AG09319 (cell line): Measurements from ENCODE around the gene VPS16.

Experiments
- DNase-seq: peaks from one replicate; pipeline ENCODE4 v3.0.0-alpha.2; 2010; ENCODE audit warnings: low read depth; ENCODE audit errors: extremely low read depth
- TF ChIP-seq, protein P1 (sequence below): IDR thresholded peaks from 2 replicates; pipeline ENCODE4 v1.5.1; 2011; ENCODE audit warnings: low read depth, mild to moderate bottlenecking, inconsistent platforms, low read length, moderate library complexity

VPS16 gene

DNA sequence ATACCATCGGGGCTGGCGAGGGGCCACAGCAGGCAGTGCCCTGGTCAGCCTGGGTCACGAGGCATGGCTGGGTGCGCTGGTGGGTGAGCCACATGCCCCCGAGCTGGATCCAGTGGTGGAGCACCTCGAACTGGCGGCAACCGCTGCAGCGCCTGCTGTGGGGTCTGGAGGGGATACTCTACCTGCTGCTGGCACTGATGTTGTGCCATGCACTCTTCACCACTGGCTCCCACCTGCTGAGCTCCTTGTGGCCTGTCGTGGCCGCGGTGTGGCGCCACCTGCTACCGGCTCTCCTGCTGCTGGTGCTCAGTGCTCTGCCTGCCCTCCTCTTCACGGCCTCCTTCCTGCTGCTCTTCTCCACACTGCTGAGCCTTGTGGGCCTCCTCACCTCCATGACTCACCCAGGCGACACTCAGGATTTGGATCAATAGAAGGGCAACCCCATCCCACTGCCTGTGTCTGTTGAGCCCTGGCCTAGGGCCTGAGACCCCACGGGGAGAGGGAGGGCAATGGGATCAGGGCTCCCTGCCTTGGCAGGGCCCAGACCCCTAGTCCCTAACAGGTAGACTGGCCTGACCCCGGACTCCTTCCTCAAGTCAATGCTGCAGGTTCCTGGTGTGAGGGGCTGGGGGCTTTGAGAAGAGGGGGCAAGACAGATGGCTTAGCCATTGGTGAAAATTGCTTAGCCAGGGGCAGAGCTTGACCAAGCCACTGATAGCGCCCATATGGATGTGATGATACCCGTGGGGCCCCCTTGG is 23.8 kb upstream of the VPS16 start:
- no peak for DNase-seq
- TF ChIP-seq, protein P1, sequence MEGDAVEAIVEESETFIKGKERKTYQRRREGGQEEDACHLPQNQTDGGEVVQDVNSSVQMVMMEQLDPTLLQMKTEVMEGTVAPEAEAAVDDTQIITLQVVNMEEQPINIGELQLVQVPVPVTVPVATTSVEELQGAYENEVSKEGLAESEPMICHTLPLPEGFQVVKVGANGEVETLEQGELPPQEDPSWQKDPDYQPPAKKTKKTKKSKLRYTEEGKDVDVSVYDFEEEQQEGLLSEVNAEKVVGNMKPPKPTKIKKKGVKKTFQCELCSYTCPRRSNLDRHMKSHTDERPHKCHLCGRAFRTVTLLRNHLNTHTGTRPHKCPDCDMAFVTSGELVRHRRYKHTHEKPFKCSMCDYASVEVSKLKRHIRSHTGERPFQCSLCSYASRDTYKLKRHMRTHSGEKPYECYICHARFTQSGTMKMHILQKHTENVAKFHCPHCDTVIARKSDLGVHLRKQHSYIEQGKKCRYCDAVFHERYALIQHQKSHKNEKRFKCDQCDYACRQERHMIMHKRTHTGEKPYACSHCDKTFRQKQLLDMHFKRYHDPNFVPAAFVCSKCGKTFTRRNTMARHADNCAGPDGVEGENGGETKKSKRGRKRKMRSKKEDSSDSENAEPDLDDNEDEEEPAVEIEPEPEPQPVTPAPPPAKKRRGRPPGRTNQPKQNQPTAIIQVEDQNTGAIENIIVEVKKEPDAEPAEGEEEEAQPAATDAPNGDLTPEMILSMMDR: no peak

DNA sequence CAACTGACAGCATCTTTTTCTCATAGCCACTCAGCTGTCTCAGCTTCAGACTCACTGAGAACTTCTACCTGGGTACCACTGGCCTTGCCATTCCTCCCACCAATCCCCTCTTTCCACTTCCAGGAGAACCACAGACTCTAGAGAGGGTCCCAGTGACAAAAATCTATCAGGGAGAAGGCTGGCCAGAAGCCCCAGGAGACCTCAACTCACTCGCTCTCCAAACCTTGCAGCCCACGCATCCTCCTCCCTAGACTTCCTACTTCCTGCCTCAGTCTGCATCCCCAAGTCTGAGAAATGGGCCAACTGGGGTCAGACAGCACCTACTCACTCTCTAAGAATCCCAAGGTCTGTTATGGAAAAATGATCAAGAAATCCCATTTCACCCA is 23.2 kb upstream of the VPS16 start:
- TF ChIP-seq, protein P1: no peak
- DNase-seq: no peak

DNA sequence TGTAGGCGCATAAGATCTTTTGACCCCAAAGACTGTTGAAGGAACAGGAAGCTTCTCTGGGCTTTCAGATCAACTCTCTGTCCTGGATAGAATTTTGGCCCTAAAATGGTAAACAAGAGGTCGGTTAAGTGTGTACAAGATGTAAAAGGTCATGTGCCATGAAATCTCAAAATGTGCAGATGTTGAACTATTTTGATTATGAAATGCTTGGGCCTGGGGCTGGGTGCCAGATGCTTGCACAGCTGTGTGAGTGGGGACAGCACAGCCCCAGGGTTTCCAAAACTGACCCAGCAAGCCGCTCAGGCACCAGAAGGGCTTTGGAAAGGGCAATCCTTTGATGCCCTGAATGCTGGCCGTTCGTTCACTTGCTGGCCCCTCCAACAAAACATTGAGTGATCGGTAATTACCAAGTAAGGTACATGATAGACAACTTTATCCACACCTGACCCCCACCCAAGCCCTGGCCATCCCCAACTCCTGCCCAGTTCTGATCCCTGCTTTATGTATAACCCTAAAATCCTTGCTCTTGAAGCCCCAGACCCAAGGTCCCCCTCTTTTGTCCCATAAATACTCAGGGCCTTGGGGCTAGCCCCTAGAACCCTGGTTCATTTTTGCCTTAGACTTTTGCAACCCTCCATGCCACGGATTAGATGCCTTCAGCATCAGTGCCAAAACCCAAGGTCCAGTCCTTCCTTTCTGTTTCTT is 22.5 kb upstream of the VPS16 start:
- DNase-seq: no peak
- TF ChIP-seq, protein P1: no peak

DNA sequence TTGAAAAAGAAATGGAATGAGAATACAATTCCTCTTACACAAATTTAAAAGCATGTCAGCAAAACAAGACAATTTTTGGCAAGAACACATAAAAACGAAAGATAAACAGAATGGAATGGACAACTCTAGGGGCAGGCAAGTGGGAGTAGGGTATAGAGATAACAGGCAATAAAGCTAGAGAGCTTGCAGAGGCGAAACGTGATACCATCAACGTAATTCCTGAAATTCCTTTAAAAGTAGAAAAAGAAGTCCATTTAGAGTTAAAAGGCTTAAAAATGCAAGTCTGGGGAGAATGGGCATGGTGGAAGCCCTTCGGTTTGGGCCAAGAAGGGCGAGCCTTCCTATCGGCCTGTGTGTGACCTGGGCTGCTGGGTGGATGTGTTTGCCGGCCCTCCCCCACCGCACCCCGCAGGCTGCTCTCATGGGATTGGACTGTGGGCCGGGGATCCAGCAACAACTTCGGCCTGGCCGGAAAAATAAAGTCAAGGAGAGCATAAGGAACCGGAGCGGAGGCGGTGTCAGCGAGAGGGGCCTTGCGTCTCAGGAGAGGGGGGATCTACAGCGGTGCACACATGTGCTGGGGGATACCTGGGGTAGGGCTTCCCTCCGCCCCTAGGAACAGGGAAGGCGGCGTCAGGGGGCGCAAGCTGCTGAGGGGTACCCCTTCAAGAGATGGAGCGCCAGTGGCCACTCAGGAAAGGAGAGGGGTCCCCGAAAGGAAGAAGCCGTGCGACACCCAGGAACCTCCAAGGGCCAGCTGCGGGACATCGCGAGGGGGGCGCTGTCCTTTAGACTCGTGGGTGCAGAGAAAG is 20.3 kb upstream of the VPS16 start:
- TF ChIP-seq, protein P1: no peak
- DNase-seq: no peak

DNA sequence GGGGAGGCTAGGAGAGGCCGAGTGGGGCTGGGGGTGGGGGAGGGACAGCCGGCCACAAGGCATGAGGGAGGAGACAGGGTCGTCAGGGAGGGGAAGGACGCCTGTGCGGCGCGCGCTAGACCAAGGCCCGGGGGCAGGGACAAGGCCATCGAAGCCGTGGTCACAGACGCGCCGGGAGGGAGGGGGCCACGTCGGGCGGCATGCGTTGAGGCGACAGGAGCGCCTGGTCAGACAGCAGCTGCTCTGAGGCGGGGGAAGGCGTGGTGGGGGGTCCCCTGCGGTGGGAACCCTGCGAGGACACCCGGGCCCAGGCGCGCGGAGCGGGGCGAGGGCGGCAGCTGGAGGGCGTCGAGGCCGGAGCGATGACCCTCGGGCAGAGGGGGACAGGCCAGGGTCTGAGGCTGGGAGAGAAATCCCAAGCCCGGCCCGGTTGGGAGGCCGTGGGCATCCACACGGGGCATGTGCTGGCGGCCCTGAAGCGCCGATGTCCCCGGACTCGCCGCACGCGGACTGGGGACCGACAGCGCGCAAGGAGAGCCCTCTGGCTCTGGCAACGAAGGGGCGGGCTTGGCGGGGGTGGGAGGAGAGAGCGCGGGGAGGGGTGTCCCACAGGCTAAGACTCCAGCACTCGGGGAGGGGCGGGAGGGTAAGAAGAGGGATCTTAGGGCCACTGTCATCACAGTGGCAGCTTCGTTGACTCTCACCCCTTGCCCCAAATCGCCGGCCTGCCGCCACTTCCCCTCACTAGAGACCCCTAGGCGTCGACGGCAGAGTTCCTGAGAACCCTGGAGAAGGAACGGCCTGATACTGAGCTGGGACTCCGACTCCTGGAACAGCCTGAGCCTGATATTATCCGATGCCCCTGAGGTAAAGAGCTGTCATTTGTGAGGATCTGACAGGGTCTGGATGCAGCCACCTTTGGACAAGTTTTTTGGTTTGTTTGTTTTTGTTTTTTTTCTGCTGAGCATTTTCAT is 19.4 kb upstream of the VPS16 start:
- TF ChIP-seq, protein P1: no peak
- DNase-seq: no peak

DNA sequence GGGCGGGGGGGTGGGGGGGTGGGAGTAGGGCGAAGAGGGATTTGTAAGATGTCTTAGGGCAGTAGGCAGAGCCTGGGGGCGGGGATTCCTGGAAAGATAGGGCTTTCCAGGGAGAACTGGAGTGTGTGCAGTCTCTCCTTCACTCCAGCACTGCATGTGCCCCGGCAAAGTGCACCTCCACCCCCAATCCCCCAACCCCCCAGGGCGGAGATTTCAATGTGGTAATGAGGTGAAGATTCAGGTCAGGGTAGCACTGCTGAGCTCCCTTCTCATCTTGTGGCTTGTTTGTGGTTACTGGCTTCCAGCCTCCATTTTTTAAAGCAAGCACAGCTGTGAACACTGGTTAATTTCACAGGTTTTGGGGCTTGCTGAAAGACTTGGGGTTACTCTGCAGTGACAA is 18.5 kb upstream of the VPS16 start:
- no peak for DNase-seq
- TF ChIP-seq, protein P1: no peak
